OCI-LY7 (cell line): ENCODE data around the gene C21orf91. TPM values are rescaled to one million over a fixed set of nuclear protein-coding genes. Genes with fewer than 3 reads are reported as not detected.

Experiments
- BruUV-seq: library from RNA; stranded (reverse); fragments of 400-500 nt; replicated peaks from 2 replicates; lab custom pipeline; 2021; lab: Mats Ljungman, UMichigan
- CTCF ChIA-PET: fragments of 300-600 bp; sonication (Branson Sonifier 250); formaldehyde crosslinking; loops from one replicate; lab custom pipeline; 2022; ENCODE audit warnings: antibody characterized with exemption; ENCODE audit not compliant: unreplicated experiment; lab: Charles Lee
- POLR2A ChIA-PET: fragments of 300-600 bp; sonication (Branson Sonifier 250); formaldehyde crosslinking; loops from one replicate; lab custom pipeline; 2022; ENCODE audit warnings: antibody characterized with exemption; lab: Charles Lee
- DNase-seq: peaks from one replicate; pipeline ENCODE4 v3.0.0-alpha.2; 2015; ENCODE audit warnings: low spot score
- H2AFZ ChIP-seq: fragments of 200-600 bp; sonication (generic), shearing (Covaris generic); 2 replicates; pipeline ENCODE4 v1.6.1; 2014; ENCODE audit warnings: mild to moderate bottlenecking, antibody characterized with exemption, low read length, moderate library complexity
- H3K27ac ChIP-seq: fragments of 200-600 bp; sonication (generic); 2 replicates; pipeline ENCODE4 v1.5.1; 2014; ENCODE audit warnings: mixed run types, low read depth, mild to moderate bottlenecking, moderate library complexity, low read length, inconsistent platforms; ENCODE audit not compliant: poor library complexity, severe bottlenecking
- H3K36me3 ChIP-seq: fragments of 200-600 bp; sonication (generic); 2 replicates; pipeline ENCODE4 v1.6.1; 2014; ENCODE audit warnings: mild to moderate bottlenecking, antibody characterized with exemption, low read length, moderate library complexity, mixed read lengths; ENCODE audit not compliant: insufficient read depth
- H3K4me1 ChIP-seq: fragments of 200-600 bp; sonication (generic); 2 replicates; pipeline ENCODE4 v1.5.1; 2014; ENCODE audit warnings: mild to moderate bottlenecking, low read length; ENCODE audit not compliant: insufficient read depth, poor library complexity, severe bottlenecking
- H3K4me2 ChIP-seq: fragments of 200-600 bp; sonication (generic); 2 replicates; pipeline ENCODE4 v1.6.1; 2014; ENCODE audit warnings: mild to moderate bottlenecking, low read length
- H3K4me3 ChIP-seq: fragments of 200-600 bp; sonication (generic); 2 replicates; pipeline ENCODE4 v1.5.1; 2014; ENCODE audit warnings: mild to moderate bottlenecking, low read depth, low read length; ENCODE audit not compliant: poor library complexity, severe bottlenecking
- H3K79me2 ChIP-seq: fragments of 200-600 bp; sonication (generic); 2 replicates; pipeline ENCODE4 v1.6.1; 2016; ENCODE audit warnings: low read depth, mild to moderate bottlenecking, low read length, moderate library complexity, mixed read lengths; ENCODE audit not compliant: insufficient read depth
- H3K9me2 ChIP-seq: fragments of 200-600 bp; sonication (generic); 2 replicates; pipeline ENCODE4 v1.6.1; 2016; ENCODE audit warnings: mild to moderate bottlenecking, low read length, mixed read lengths; ENCODE audit not compliant: insufficient read depth
- H3K9me3 ChIP-seq: fragments of 200-600 bp; sonication (generic); 2 replicates; pipeline ENCODE4 v1.6.1; 2014; ENCODE audit warnings: mild to moderate bottlenecking, mixed run types, low read length, mixed read lengths
- H4K20me1 ChIP-seq: fragments of 200-600 bp; sonication (generic); 2 replicates; pipeline ENCODE4 v1.6.1; 2014; ENCODE audit warnings: mild to moderate bottlenecking, antibody characterized with exemption, low read length, moderate library complexity, mixed read lengths; ENCODE audit not compliant: insufficient read depth
- CTCF ChIP-seq: fragments of 200-600 bp; sonication (generic); conservative IDR thresholded peaks from 2 replicates; pipeline ENCODE4 v1.5.1; 2014; ENCODE audit warnings: mild to moderate bottlenecking, antibody characterized with exemption, low read length, moderate library complexity, mixed read lengths
- EZH2phosphoT487 ChIP-seq: fragments of 200-600 bp; sonication (generic); IDR thresholded peaks from 2 replicates; pipeline ENCODE4 v1.6.1; 2018; ENCODE audit warnings: low read depth, borderline replicate concordance, mild to moderate bottlenecking, mixed run types, antibody characterized with exemption, low read length, moderate library complexity, mixed read lengths
- intact Hi-C: fragments of 100-400 bp; cut with micrococcal nuclease; formaldehyde crosslinking; loops from one replicate; pipeline ENCODE4 v1.10.0; 2022; ENCODE audit not compliant: unreplicated experiment
- total RNA-seq, 2 experiments: library from RNA; depleted of rRNA in 1 of 2; stranded (reverse); fragments of >200 nt in 1 of 2; shearing (Covaris generic) in 1 of 2; gene quantifications; 2 replicates each; pipeline ENCODE4 v1.2.3, GENCODE V29; 2014 to 2022

Gene C21orf91
- total RNA-seq, 2 experiments from 2014 or later, result 15.8 to 32.8 TPM

- ChIA-PET POLR2A (no interaction called here), CTCF (no interaction called here)
- Histone ChIP-seq H2AFZ (no peak overlapping the region), H3K4me3 (no peak overlapping the region), H3K9me2 (no peaks in the 10 kb centered on the region), H3K79me2 (no peaks in the 10 kb centered on the region), H4K20me1 (no peaks in the 10 kb centered on the region), H3K36me3 (no peaks in the 10 kb centered on the region), H3K27ac (no peak overlapping the region), H3K4me1 (no peaks in the 10 kb centered on the region), H3K9me3 (0 out of 2 replicates have a peak, but pooled peaks cover 4% of the 10 kb centered on the region), H3K4me2 (no peak overlapping the region)
- no peak for DNase-seq
- BruUV-seq, result no TSS peak
- no peak for TF ChIP-seq CTCF
- no peak for TF ChIP-seq EZH2phosphoT487
- intact Hi-C loops, result no loop called here
Measured at GRCh38 chr21:17742181-17742580, 77.0 kb downstream of the C21orf91 start.

Other genes with a start within 250 kb of the C21orf91 start
- gene BTG3, start 206.5 kb downstream of the C21orf91 start, total RNA-seq (2014; rRNA removed; shearing (Covaris generic)), result 28.1 and 28.8 TPM in 2 replicates
- 36.4 and 44.1 TPM in 2 replicates for gene BTG3, start 206.5 kb downstream of the C21orf91 start, total RNA-seq (2022)